ENCODE data around the gene IL12RB2.

Gene IL12RB2

GRCh38 chr1:67433837-67434236, 126.2 kb downstream of the IL12RB2 start:
- no peak for TF ChIP-seq CTCF (IDR thresholded peaks at IDR 0.05; ENCODE audit: control extremely low read depth, extremely low read depth, low read depth, missing control alignments)
- no peak for DNase-seq (ENCODE audit: extremely low spot score)
- ChIA-PET POLR2A (interaction anchor here (0.6 kb wide), 1 partner anchor 33 kb away, joined by 3 read pairs; no protein-coding TSS in a partner anchor), CTCF (no interaction called here)

GRCh38 chr1:67434491-67434890, 126.8 kb downstream of the IL12RB2 start:
- no peak for TF ChIP-seq CTCF (IDR thresholded peaks at IDR 0.05; ENCODE audit: control extremely low read depth, extremely low read depth, low read depth, missing control alignments)
- POLR2A ChIA-PET, result interaction anchor here (0.6 kb wide), 1 partner anchor 32 kb away, joined by 3 read pairs; no protein-coding TSS in a partner anchor
- DNase-seq (ENCODE audit: extremely low spot score), result no peak
- CTCF ChIA-PET, result no interaction called here

- POLR2A ChIA-PET, result no interaction called here
- CTCF ChIA-PET, result interaction anchor here (1.0 to 2.8 kb wide), 4 partner anchors 27 to 225 kb away, joined by 3 to 10 read pairs (median 6); no protein-coding TSS in a partner anchor
Measured at GRCh38 chr1:67436511-67437055, 128.9 kb downstream of the IL12RB2 start.

GRCh38 chr1:67437961-67438360, 130.3 kb downstream of the IL12RB2 start:
- CTCF ChIA-PET, result interaction anchor here (1.1 to 2.8 kb wide), 3 partner anchors 17 to 227 kb away, joined by 3 to 10 read pairs (median 9); no protein-coding TSS in a partner anchor
- POLR2A ChIA-PET, result no interaction called here
- no peak for DNase-seq (ENCODE audit: extremely low spot score)
- TF ChIP-seq CTCF (IDR thresholded peaks at IDR 0.05; ENCODE audit: control extremely low read depth, extremely low read depth, low read depth, missing control alignments), result no peak

More at GRCh38 chr1:67436511-67437055, 128.9 kb downstream of the IL12RB2 start:
- TF ChIP-seq CTCF (IDR thresholded peaks at IDR 0.05; ENCODE audit: control extremely low read depth, extremely low read depth, low read depth, missing control alignments), result no peak
- no peak for DNase-seq (ENCODE audit: extremely low spot score)

GRCh38 chr1:67439277-67440029, 131.8 kb downstream of the IL12RB2 start:
- ChIA-PET CTCF (no interaction called here), POLR2A (interaction anchor here (0.7 kb wide), 1 partner anchor 315 kb away, joined by 3 read pairs; no protein-coding TSS in a partner anchor)
- DNase-seq (ENCODE audit: extremely low spot score), result no peak
- TF ChIP-seq CTCF (IDR thresholded peaks at IDR 0.05; ENCODE audit: control extremely low read depth, extremely low read depth, low read depth, missing control alignments), result no peak

- POLR2A ChIA-PET, result no interaction called here
- no peak for TF ChIP-seq CTCF (IDR thresholded peaks at IDR 0.05; ENCODE audit: control extremely low read depth, extremely low read depth, low read depth, missing control alignments)
- DNase-seq (ENCODE audit: extremely low spot score), result no peak
- CTCF ChIA-PET, result interaction anchor here (1.3 kb wide), 1 partner anchor 8 kb away, joined by 6 read pairs; no protein-coding TSS in a partner anchor
Measured at GRCh38 chr1:67440339-67440738, 132.7 kb downstream of the IL12RB2 start.
